Tibial nerve (tissue), 4 donors: ENCODE data around the gene PXMP4.

Experiments
- CTCF ChIP-seq, 5 experiments: fragments of 200-600 bp in 3 of 5; fragments of 450-650 bp in 2 of 5; sonication (generic) in 3 of 5; IDR thresholded peaks; one replicate each; pipeline ENCODE4 v1.5.1; 2016 to 2019; ENCODE audit warnings: antibody characterized with exemption in 5 of 5, mild to moderate bottlenecking in 3 of 5, moderate library complexity in 2 of 5
- EP300 ChIP-seq, 2 donors: sonication (generic); formaldehyde crosslinking; IDR thresholded peaks; one replicate each; pipeline ENCODE4 v1.6.1; 2017; ENCODE audit warnings: antibody characterized with exemption in 2 of 2, mild to moderate bottlenecking in 1 of 2
- POLR2A ChIP-seq, 2 donors: fragments of 450-650 bp; IDR thresholded peaks; one replicate each; pipeline ENCODE4 v1.6.1; 2017; ENCODE audit warnings: antibody characterized with exemption in 2 of 2, mild to moderate bottlenecking in 2 of 2, moderate library complexity in 2 of 2

DNA sequence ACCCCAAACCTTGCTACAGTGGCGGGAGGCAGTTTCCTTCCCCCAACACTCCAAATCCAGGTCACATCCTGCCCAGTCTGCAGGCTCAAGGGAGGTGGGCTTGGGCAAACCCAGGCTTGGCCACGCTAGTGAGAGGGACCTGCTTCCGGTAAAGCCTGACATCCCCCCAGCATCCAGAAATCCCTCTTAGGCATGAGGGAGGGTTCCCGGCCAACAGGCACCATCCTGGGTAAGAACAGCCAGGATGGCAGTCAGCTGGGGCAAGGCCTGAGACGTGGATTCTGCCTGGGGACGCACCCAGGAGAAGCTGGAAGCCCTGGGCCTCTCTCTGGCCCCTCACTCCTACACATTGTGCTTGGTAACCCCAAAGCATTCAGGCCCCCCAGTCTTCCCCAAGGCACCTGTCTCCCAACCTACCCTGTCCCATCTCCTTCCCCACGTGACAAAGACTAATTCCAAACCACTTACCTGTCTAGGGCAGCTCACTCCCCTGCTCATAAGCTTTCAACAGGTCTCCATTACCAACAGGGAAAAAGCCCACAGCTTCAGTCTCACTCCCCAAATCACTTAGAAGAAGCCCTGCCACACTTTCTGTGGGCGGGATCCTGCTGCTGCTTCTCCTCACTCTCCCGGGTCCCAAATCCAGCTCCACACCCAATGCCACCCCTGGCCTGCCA is 55.9 kb downstream of the PXMP4 start:
- TF ChIP-seq POLR2A (IDR thresholded peaks at IDR 0.05) (no peak), CTCF (IDR thresholded peaks at IDR 0.05) (no peak), EP300 (IDR thresholded peaks at IDR 0.05) (no peak)
